ENCODE results near the gene DCAF16. TPM values are rescaled to one million over a fixed set of nuclear protein-coding genes. Genes with fewer than 3 reads are reported as not detected.

The DCAF16 gene
- polyA plus RNA-seq, 2 of the 4 experiments (the other 2 are of a cell fraction): 6.3 to 13.3 TPM

DNA sequence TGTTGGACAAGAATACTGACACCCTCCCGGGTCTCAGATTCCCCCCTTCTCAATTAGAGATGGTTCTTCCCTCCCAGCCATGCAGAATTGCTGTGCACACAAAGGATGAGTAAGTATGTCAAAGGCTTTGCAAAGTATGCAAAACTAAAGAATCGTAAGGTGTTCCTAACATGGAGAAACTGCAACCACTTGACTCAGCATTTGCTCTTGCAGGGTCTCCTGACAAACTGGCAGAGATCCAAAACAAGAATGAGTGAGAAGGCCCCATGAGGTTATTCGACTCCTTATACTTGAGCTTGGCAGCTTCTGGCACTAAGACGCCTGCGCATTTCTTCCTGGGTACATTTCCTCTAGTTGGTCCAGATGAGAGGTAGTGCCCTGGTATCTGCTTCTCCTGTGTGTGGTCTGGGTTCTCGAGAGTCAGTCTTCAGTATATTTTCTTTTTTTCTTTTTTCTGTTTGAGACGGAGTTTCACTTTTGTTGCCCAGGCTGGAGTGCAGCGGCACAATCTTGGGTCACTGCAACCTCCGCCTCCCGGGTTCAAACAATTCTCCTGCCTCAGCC, 37.3 kb downstream of the DCAF16 start:
- Histone ChIP-seq H3K27ac (no peak overlapping the region), H3K4me1 (no peaks in the 10 kb centered on the region), H3K4me2 (no peak overlapping the region), H3K9me3 (no peaks in the 10 kb centered on the region), H3K4me3 (no peak overlapping the region)
- FAIRE-seq (no peak), ATAC-seq (no peak), DNase-seq (ENCODE audit: low read depth in 1 of 2, low spot score in 1 of 2) (no peak)
- CTCF ChIA-PET: no interaction called here
- TF ChIP-seq EHF (CRISPR knock-in tag; IDR thresholded peaks at IDR 0.05): no peak
- TF ChIP-seq EP300 (IDR thresholded peaks at IDR 0.05): no peak
- no peak for TF ChIP-seq CEBPB (IDR thresholded peaks at IDR 0.05)
- TF ChIP-seq SMC3 (IDR thresholded peaks at IDR 0.05): no peak
- TF ChIP-seq FOSL2 (IDR thresholded peaks at IDR 0.05): no peak
- TF ChIP-seq FOSL2 (CRISPR knock-in tag; IDR thresholded peaks at IDR 0.05): no peak
- no peak for TF ChIP-seq NFE2L2 (conservative IDR thresholded peaks at IDR 0.05; ENCODE audit: low read length)
- TF ChIP-seq CBX8 (IDR thresholded peaks at IDR 0.05): no peak
- TF ChIP-seq TFCP2L1 (CRISPR knock-in tag; IDR thresholded peaks at IDR 0.05): no peak
- no peak for TF ChIP-seq HEYL (CRISPR knock-in tag; IDR thresholded peaks at IDR 0.05)
- TF ChIP-seq, protein P1, sequence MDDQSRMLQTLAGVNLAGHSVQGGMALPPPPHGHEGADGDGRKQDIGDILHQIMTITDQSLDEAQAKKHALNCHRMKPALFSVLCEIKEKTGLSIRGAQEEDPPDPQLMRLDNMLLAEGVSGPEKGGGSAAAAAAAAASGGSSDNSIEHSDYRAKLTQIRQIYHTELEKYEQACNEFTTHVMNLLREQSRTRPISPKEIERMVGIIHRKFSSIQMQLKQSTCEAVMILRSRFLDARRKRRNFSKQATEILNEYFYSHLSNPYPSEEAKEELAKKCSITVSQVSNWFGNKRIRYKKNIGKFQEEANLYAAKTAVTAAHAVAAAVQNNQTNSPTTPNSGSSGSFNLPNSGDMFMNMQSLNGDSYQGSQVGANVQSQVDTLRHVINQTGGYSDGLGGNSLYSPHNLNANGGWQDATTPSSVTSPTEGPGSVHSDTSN (IDR thresholded peaks at IDR 0.05): no peak
- TF ChIP-seq RCOR1 (IDR thresholded peaks at IDR 0.05; ENCODE audit: low read depth, low read length): no peak
- TF ChIP-seq HOXA7 (CRISPR knock-in tag; IDR thresholded peaks at IDR 0.05): no peak
- no peak for TF ChIP-seq RNF2 (IDR thresholded peaks at IDR 0.05; ENCODE audit: borderline replicate concordance, low read depth)
- no peak for TF ChIP-seq NR3C1 (IDR thresholded peaks at IDR 0.05)
- TF ChIP-seq MAX (IDR thresholded peaks at IDR 0.05): no peak
- no peak for TF ChIP-seq POLR2A (IDR thresholded peaks at IDR 0.05; ENCODE audit: low read length)
- TF ChIP-seq RFX5 (IDR thresholded peaks at IDR 0.05): no peak
- no peak for TF ChIP-seq CHD2 (IDR thresholded peaks at IDR 0.05; ENCODE audit: low read length, partially characterized antibody)
- no peak for TF ChIP-seq ZSCAN20 (CRISPR knock-in tag; IDR thresholded peaks at IDR 0.05)
- WGBS (ENCODE audit: missing lambda C conversion rate): 69% methylated on average over 10 of the region's 10 CpGs
- POLR2A ChIA-PET: no interaction called here

DNA sequence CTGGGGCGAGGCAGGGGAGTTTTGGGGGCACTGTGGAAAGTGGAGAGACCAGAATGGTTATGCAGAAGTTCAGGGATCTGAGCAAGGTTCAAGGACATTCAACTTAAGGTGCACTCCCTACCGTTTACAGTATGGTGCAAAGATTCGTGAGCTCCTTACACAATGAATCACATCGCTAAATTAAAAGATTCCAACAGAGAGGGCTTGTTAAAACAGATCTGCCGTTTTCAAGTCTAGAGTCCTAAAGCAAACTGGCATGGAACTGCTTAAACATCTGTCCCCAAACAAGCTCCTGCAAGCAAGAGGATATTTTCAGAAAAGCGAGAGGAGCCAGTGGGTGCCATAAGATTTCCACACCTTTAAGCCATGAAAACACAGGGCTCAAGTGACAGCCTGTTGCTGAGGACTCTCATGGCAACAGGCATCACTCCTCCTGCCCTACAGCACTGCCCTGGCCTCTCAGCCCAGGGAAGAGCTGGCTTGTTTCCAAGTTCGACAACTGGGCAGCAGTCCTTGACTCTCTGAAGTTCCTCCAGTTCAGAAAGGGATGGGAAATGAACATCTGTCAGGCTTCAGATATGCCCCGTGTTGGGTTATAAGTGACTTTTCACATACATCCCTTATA, 39.2 kb downstream of the DCAF16 start:
- POLR2A ChIA-PET: no interaction called here
- no peak for TF ChIP-seq ZC3H11A (IDR thresholded peaks at IDR 0.05)
- TF ChIP-seq SMC3 (IDR thresholded peaks at IDR 0.05): no peak
- TF ChIP-seq CBX2 (IDR thresholded peaks at IDR 0.05; ENCODE audit: borderline replicate concordance, low read depth): no peak
- TF ChIP-seq EHF (CRISPR knock-in tag; IDR thresholded peaks at IDR 0.05): no peak
- TF ChIP-seq, protein P2, sequence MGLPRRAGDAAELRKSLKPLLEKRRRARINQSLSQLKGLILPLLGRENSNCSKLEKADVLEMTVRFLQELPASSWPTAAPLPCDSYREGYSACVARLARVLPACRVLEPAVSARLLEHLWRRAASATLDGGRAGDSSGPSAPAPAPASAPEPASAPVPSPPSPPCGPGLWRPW (IDR thresholded peaks at IDR 0.05): no peak
- TF ChIP-seq FOSB (CRISPR knock-in tag; IDR thresholded peaks at IDR 0.05): no peak
- TF ChIP-seq, protein P1 (IDR thresholded peaks at IDR 0.05): no peak
- no peak for TF ChIP-seq FOXS1 (CRISPR knock-in tag; IDR thresholded peaks at IDR 0.05)
- no peak for TF ChIP-seq JUN (IDR thresholded peaks at IDR 0.05)
- TF ChIP-seq HEYL (CRISPR knock-in tag; IDR thresholded peaks at IDR 0.05): no peak
- TF ChIP-seq MAZ (IDR thresholded peaks at IDR 0.05; ENCODE audit: borderline replicate concordance, low read depth, low read length): no peak
- no peak for TF ChIP-seq ESRRA (IDR thresholded peaks at IDR 0.05; ENCODE audit: borderline replicate concordance, low read length)
- no peak for TF ChIP-seq CEBPB (IDR thresholded peaks at IDR 0.05)
- TF ChIP-seq RAD21 (conservative IDR thresholded peaks at IDR 0.05 in 1 of 2, IDR thresholded peaks at IDR 0.05 in 1 of 2): no peak
- no peak for TF ChIP-seq USF2 (IDR thresholded peaks at IDR 0.05)

More for the DNA sequence above, 39.2 kb downstream of the DCAF16 start:
- H3K4me1 ChIP-seq: no peaks in the 10 kb centered on the region
- CTCF ChIA-PET: no interaction called here
- no peak overlapping the region for H3K4me2 ChIP-seq
- FAIRE-seq: no peak
- whole genome bisulfite sequencing (ENCODE audit: missing lambda C conversion rate): 33% methylated on average over 8 of the region's 8 CpGs
- H3K9me3 ChIP-seq: no peaks in the 10 kb centered on the region
- H3K27ac ChIP-seq: no peak overlapping the region
- H3K4me3 ChIP-seq: no peak overlapping the region
- no peak for DNase-seq (ENCODE audit: low read depth in 1 of 2, low spot score in 1 of 2)
- no peak for ATAC-seq

Data from A549 (cell line).